HG02588 (cell line): Measurements from ENCODE around the gene ZNF169.
"Not testable (repeated sequence)": the region's sequence is repeated elsewhere in the genome, so short reads cannot be mapped to it uniquely, and the experiment has no call there.

Experiments
- ATAC-seq: cut with Tn5 transposase; IDR thresholded peaks from one replicate; pipeline ENCODE4 v1.9.1; 2021; ENCODE audit warnings: mild to moderate bottlenecking, moderate library complexity; ENCODE audit not compliant: unreplicated experiment

Gene ZNF169

GRCh38 chr9:94286116-94286515 lies 27.0 kb downstream of the ZNF169 start:
- ATAC-seq: no peak

DNA sequence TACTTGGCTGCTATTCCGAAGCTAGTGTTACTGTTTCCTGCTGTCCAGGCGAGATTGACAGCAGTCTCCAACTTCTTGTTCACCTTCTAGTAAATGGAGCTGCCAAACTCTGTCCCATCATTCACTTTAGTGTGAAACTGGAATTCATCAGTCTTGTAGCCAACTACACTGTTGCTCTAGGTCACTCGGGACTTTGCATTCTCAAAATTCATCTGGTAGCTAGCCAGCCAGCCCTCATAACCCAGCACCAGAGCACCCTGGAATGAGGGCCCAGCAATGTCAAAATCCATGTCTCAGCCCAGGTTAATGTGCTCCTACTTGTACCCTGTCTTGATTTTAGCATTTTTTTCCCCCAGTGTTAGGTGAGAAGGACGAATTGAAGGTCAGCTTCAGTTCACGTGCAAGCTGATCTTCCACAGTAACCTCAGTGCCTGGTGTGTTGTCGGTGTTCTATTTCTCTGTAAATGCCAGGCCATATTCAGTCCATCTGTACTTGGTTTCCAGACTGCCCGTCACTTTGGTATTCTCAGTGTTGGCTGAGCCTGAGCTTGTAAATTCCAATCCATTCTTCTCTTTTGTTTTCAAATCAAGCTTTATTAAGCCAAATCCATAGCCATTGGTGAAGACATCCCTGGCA lies 28.9 kb downstream of the ZNF169 start:
- ATAC-seq: no peak

GRCh38 chr9:94289691-94290090 lies 30.6 kb downstream of the ZNF169 start:
- ATAC-seq: no peak

DNA sequence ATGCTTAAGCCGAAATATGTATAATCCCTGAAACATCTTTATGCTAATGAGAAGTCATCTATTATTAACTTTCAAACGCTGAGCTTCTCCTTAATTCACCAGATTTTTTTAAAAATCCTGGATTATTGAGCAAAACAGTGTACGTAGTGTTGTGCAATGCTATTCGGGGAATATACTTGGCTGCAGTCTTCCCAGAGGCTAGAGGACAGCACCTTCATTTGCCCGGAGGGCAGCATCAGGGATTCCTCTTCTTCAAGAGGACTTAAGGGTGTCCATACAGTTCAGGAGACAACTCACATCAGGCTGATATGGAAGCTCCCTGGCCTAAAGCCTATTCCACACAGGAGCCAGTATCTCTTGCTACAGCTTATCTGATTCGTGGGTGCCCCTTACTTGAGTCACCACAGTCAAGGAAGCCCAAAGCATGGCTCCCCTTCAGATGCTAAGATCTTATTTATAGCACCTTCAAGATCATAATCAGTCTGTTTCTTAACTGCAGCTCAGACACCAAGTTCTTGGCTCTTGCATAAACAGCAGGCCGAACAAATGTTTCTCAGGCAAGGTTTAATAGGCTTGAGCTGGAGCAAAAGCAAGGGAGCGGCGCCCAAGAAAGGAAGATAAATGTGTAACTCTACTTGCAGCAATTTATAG lies 40.0 kb downstream of the ZNF169 start:
- ATAC-seq: no peak

GRCh38 chr9:94300470-94301301 lies 41.6 kb downstream of the ZNF169 start:
- no peak for ATAC-seq

DNA sequence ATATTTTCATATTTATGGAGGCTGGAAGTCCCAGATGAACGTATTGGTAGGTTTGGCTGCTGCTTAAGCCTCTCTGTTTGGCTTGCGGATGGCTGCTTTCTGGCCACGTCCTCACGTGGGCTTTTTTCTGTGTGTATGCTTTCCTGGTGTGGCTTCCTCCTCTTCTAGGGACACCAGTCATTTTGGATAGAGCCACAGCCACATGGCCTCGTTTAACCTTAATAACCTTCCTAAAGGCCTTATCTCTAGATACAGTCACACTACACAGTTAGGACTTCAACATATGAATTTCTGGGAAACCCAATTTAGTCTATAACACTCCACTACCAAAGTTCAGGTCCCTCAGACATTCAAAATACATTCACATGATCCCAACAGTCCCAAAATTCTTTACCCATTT lies 42.5 kb downstream of the ZNF169 start:
- no peak for ATAC-seq

DNA sequence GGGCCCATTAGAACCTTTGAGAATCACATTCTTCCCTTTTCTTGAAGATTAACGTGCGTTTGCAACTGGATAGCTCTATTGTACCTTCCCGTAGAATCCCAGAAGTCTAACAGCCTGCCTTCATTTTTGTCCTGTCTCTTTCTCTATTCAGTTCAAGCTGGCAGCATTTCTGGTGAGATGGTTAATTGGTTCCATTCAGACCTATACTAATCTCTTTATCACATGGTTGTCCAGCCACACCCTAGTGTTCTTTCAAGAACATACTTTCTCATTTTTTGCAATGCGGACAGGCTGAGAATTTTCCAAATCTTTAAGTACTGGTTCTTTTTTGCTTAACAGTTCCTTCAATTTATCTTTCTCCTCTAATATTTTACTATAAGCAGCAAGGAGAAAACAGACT lies 43.3 kb downstream of the ZNF169 start:
- ATAC-seq: no peak

DNA sequence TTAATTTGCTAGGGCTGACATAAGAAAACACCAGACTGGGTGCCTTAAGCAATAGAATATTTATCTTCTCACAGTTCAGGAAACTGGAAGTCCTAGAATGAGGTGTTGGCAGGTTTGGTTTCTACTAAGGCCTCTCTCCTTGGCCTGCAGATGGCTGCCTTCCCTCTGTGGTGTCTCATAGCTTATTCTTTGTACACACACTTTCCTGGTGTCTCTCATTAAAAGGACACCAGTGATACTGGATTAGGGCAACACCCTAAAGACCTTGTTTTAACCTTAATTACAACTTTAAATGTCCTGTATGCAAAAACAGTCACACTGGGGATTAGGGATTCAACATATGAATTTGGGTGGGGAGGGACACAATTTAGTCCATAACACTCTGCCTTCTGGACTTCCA lies 44.2 kb downstream of the ZNF169 start:
- no peak for ATAC-seq

GRCh38 chr9:94315034-94315984 lies 56.2 kb downstream of the ZNF169 start:
- not testable (repeated sequence) for ATAC-seq

GRCh38 chr9:94316236-94316635 lies 57.1 kb downstream of the ZNF169 start:
- ATAC-seq: not testable (repeated sequence)

- not testable (repeated sequence) for ATAC-seq
Measured at GRCh38 chr9:94317949-94318657, 59.0 kb downstream of the ZNF169 start.

GRCh38 chr9:94322342-94322940 lies 63.3 kb downstream of the ZNF169 start:
- ATAC-seq: not testable (repeated sequence)

DNA sequence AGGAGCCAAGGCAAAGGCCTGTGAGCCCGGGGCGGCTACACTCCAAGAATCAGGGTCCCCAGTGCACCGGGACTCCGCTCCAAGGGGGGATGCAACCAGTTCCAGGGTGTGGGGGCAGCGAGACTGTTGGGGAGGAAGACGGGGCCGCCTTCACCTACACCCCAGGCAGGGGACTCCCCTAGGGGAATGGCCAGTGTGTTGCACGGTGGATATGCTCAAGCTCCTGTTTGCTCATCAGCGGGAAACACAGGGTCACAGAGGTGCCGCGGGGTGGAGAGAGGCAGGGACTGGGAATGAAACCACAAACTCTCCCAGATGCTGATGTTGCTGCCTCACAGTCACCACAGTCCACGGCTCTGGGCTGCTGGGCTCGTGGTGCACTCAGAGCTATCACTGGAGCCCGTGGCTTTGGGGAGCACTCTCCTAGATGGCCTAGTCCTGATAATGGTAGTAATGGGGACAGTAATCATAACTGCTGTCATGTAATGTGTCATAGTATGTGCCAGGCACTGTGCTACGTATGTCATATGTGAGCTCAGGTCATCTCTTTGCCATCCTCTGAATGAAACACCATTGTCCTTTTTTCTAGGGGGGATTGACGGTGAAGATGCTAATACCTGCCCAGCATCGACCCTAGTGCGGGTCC lies 64.2 kb downstream of the ZNF169 start:
- ATAC-seq: not testable (repeated sequence)

DNA sequence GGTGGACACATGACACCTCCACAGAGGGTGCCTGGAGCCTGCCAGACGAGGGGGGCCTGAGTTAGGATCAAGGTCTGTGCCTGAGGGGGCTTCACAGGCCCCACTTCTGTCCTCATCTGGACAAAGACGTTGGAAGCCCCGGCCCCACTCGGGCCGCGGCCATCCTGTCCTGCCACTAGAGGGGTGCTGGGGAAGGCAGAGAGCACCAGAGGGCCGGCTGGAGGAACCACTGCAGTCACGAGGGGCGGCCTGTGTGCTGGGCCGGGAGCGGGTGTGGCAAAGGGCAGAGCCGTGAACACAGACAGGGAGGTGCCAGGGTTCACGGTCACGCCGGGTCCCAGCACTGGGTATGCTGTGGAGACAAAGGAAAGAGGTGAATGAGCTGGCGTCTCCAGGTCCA lies 66.5 kb downstream of the ZNF169 start:
- ATAC-seq: not testable (repeated sequence)

GRCh38 chr9:94328544-94328943 lies 69.4 kb downstream of the ZNF169 start, which contains the start of gene NUTM2F:
Gene NUTM2F, minus strand, starts transcription at chr9:94328644. Its CDS starts 21 bp downstream, at chr9:94328623.
- ATAC-seq: not testable (repeated sequence)

GRCh38 chr9:94336445-94336844 lies 77.3 kb downstream of the ZNF169 start:
- not testable (repeated sequence) for ATAC-seq

GRCh38 chr9:94338723-94339122 lies 79.6 kb downstream of the ZNF169 start:
- ATAC-seq: not testable (repeated sequence)

DNA sequence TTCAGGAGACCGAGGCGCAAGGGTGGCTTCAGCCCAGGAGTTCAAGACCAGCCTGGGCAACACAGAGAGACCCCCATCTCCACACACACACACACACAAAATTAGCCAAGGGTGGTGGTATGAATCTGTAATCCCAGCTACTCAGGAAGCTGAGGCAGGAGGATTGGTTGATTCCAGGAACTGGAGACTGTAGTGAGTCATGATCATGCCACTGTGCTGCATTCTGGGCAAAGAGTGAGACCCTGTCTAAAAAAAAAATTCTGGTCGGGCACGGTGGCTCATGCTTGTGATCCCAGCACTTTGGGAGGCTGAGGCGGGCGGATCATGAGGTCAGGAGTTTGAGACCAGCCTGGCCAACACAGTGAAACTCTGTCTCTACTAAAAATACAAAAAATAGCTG lies 80.6 kb downstream of the ZNF169 start:
- ATAC-seq: not testable (repeated sequence)

DNA sequence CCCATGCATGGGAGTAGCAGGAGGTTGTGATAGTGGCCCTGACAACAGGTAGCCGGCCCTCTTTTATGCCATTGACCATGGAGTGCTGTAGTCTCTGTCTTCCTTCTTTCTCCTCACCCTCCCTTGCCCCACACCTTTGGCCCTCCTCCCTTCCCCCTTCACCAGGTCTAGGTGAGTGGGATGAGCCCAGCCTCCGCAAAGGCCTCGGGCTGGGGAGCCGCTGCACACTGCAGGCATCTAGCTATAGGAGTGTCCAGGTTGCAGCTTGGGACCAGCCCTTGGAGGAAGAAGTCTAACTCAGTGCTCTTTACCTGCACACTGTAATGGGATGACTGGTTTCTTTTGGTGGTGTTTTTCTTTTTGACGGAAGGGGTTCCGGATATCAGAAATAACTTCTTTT lies 81.7 kb downstream of the ZNF169 start:
- not testable (repeated sequence) for ATAC-seq
